Measurements from ENCODE around the gene MARCHF6.
"Not testable (repeated sequence)": the region's sequence is repeated elsewhere in the genome, so short reads cannot be mapped to it uniquely, and the experiment has no call there.

MARCHF6 gene, protein sequence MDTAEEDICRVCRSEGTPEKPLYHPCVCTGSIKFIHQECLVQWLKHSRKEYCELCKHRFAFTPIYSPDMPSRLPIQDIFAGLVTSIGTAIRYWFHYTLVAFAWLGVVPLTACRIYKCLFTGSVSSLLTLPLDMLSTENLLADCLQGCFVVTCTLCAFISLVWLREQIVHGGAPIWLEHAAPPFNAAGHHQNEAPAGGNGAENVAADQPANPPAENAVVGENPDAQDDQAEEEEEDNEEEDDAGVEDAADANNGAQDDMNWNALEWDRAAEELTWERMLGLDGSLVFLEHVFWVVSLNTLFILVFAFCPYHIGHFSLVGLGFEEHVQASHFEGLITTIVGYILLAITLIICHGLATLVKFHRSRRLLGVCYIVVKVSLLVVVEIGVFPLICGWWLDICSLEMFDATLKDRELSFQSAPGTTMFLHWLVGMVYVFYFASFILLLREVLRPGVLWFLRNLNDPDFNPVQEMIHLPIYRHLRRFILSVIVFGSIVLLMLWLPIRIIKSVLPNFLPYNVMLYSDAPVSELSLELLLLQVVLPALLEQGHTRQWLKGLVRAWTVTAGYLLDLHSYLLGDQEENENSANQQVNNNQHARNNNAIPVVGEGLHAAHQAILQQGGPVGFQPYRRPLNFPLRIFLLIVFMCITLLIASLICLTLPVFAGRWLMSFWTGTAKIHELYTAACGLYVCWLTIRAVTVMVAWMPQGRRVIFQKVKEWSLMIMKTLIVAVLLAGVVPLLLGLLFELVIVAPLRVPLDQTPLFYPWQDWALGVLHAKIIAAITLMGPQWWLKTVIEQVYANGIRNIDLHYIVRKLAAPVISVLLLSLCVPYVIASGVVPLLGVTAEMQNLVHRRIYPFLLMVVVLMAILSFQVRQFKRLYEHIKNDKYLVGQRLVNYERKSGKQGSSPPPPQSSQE

DNA sequence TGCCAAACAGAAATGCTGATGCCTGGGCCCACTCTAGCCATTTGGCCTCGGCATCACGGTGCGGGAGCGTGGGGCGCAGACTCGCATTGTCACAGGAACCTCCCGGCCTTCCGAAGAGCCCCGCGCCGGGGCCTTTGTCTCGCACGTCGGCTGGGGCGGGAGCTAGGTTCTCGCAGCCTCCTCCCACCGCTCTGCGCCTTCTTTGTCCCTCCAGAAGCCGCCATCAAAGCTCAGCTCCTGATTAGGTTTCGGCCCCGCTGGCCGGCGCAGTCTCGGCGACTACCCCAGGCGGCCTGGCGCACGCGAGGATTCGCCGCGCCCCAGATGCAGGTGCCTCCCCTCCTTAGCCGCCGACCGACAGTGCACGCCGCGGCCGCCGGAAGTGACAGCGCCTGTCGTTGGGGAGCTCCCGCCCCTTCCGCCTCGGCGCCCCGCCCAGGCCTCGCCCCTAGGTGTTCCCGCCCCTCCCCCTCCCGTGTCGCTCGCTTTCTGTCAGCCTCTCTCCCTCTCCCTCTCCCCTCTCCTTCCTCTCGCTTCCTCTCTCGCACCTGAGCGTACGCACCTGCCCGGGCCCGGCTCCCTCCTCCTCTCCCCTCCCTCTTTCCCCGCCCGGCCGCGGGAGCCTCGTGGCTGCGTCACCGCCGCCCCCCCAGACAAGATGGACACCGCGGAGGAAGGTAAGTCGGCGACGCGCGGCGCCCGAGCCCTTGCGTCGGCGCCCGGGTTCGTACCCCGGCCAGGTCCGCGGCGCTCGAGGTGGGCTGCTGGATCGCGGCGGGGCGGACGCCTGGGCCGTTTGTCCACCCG lies at the start of gene MARCHF6:
Gene MARCHF6, plus strand, starts transcription at position 455 of the 807 bp plus-strand sequence. Its CDS starts 204 bp downstream, at position 659.
- no peak for FAIRE-seq

- no peak for FAIRE-seq
Observed at GRCh38 chr5:10303699-10304170, 49.8 kb upstream of the MARCHF6 start.

- FAIRE-seq: no peak
Observed at GRCh38 chr5:10304932-10305331, 48.6 kb upstream of the MARCHF6 start.

GRCh38 chr5:10306114-10306513 lies 47.4 kb upstream of the MARCHF6 start:
- no peak for FAIRE-seq

- FAIRE-seq: no peak
Observed at GRCh38 chr5:10306806-10307205, 46.7 kb upstream of the MARCHF6 start.

- no peak for FAIRE-seq
Observed at GRCh38 chr5:10307206-10308148, 46.0 kb upstream of the MARCHF6 start, which contains the start of gene CMBL. Gene CMBL, minus strand, starts transcription at chr5:10307902. Its CDS starts 17,140 bp downstream, at chr5:10290762.

DNA sequence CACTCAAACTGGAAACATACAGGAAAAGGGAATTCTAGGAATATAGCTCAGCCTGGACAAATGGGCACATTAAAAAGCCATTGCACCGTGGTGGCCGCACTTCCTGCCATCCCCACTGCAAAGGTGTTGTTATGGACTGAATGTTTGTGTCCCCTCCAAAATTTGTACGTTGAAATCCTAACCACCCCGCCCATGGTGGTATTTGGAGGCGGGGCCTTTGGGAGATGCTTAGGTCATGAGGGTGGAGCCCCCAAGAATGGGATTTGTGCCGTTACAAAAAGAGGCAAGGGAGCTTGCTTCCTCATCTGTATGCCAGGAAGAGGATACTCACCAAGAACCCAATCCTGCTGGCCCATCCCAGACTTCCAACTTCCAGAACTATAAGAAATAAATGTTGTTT lies 44.7 kb upstream of the MARCHF6 start:
- FAIRE-seq: no peak

GRCh38 chr5:10310066-10310779 lies 43.3 kb upstream of the MARCHF6 start:
- no peak for FAIRE-seq

- not testable (repeated sequence) for FAIRE-seq
Observed at GRCh38 chr5:10310835-10311570, 42.5 kb upstream of the MARCHF6 start.

- no peak for FAIRE-seq
Observed at GRCh38 chr5:10311595-10312425, 41.7 kb upstream of the MARCHF6 start.

GRCh38 chr5:10315201-10315600 lies 38.3 kb upstream of the MARCHF6 start:
- no peak for FAIRE-seq

DNA sequence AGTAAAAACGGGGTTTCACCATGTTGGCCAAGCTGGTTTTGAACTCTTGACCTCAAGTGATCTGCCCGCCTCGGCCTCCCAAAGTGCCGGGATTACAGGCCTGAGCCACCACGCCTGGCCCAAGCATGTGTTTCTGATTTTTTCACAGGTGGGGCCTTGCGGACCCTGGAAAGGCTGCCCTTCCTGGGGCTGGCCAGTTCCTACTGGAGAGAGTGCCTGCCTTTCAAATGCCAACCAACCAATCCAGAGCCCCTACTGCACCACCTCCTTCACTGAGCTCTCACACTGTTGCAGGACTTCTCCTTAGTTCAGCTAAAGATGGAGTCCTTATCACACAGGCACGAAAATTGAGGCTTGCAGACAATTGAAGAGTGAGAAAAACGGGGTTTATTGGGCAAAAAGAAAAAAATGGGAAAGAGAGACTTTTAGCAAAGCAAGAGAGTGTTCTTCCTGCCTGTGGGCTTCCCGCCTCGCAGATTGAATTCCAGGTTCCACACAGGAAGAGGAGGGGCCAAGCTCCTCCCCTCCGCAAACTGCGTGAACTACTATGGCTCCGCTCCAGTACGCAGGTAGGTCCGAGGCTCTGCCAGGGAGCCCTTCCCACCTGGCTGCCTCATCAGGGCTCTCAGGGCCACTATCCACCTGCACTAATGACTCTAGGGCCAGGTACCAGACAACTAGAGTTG lies 37.5 kb upstream of the MARCHF6 start:
- no peak for FAIRE-seq

GRCh38 chr5:10317825-10318682 lies 35.4 kb upstream of the MARCHF6 start:
- no peak for FAIRE-seq

GRCh38 chr5:10319202-10319851 lies 34.2 kb upstream of the MARCHF6 start:
- no peak for FAIRE-seq

DNA sequence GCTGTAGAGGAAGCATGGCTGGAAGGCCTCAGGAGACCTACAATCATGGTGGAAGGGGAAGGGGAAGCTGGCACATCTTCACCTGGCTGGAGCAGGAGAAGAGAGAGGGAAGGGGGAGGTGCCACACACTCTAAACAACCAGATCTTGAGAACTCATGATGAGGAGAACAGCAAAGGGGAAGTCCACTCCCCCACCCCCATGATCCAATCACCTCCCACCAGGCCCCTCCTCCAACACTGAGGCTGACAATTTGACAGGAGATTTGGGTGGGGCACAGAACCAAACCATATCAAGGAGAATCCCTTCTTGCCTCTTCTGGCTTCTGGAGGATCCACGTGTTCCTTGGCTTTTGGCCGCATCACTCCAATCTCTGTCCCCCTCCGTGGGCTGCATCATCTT lies 32.7 kb upstream of the MARCHF6 start:
- FAIRE-seq: no peak

GRCh38 chr5:10321882-10322281 lies 31.6 kb upstream of the MARCHF6 start:
- no peak for FAIRE-seq
